ENCODE measurements around the gene NDP.

Gene NDP

GRCh38 chrX:43968359-43968781 is 4.8 kb downstream of the NDP start:
- no peak for TF ChIP-seq CTCF (IDR thresholded peaks at IDR 0.05; ENCODE audit: low read depth, low read length)
- TF ChIP-seq EZH2phosphoT487 (IDR thresholded peaks at IDR 0.05; ENCODE audit: low read depth) = no peak
- H3K4me1 ChIP-seq (ENCODE audit: low read length) = no peaks in the 10 kb centered on the region
- no peak overlapping the region for H3K9ac ChIP-seq (ENCODE audit: low read length)
- no peaks in the 10 kb centered on the region for H3K9me3 ChIP-seq (ENCODE audit: insufficient read depth, low read length)
- H3K4me3 ChIP-seq (ENCODE audit: low read length) = no peak overlapping the region
- no peak overlapping the region for H3K4me2 ChIP-seq (ENCODE audit: low read length)
- H3K79me2 ChIP-seq (ENCODE audit: low read length) = no peaks in the 10 kb centered on the region
- H3K27ac ChIP-seq (ENCODE audit: low read length) = no peak overlapping the region
- no peaks in the 10 kb centered on the region for H3K36me3 ChIP-seq (replicated peaks; ENCODE audit: low read depth, low read length)
- H4K20me1 ChIP-seq (ENCODE audit: insufficient read depth, low read length) = no peaks in the 10 kb centered on the region
- H2AFZ ChIP-seq (ENCODE audit: low read depth, low read length) = no peak overlapping the region
- no peaks in the 10 kb centered on the region for H3K27me3 ChIP-seq (ENCODE audit: low read depth, low read length)

- H3K4me2 ChIP-seq (ENCODE audit: low read length) = no peak overlapping the region
- no peaks in the 10 kb centered on the region for H3K9me3 ChIP-seq (ENCODE audit: insufficient read depth, low read length)
- H3K9ac ChIP-seq (ENCODE audit: low read length) = no peak overlapping the region
- H3K4me1 ChIP-seq (ENCODE audit: low read length) = no peaks in the 10 kb centered on the region
- H3K79me2 ChIP-seq (ENCODE audit: low read length) = no peaks in the 10 kb centered on the region
- TF ChIP-seq EZH2phosphoT487 (IDR thresholded peaks at IDR 0.05; ENCODE audit: low read depth) = no peak
- no peak for TF ChIP-seq CTCF (IDR thresholded peaks at IDR 0.05; ENCODE audit: low read depth, low read length)
- H4K20me1 ChIP-seq (ENCODE audit: insufficient read depth, low read length) = no peaks in the 10 kb centered on the region
- no peaks in the 10 kb centered on the region for H3K36me3 ChIP-seq (replicated peaks; ENCODE audit: low read depth, low read length)
- no peak overlapping the region for H3K27ac ChIP-seq (ENCODE audit: low read length)
- H2AFZ ChIP-seq (ENCODE audit: low read depth, low read length) = no peak overlapping the region
- H3K27me3 ChIP-seq (ENCODE audit: low read depth, low read length) = no peaks in the 10 kb centered on the region
- H3K4me3 ChIP-seq (ENCODE audit: low read length) = no peak overlapping the region
Observed at GRCh38 chrX:43964936-43965335, 8.3 kb downstream of the NDP start.

- H3K4me3 ChIP-seq (ENCODE audit: low read length) = no peak overlapping the region
- H2AFZ ChIP-seq (ENCODE audit: low read depth, low read length) = no peak overlapping the region
Observed at GRCh38 chrX:43963726-43964125, 9.5 kb downstream of the NDP start.

GRCh38 chrX:43962636-43963035 is 10.6 kb downstream of the NDP start:
- no peak overlapping the region for H3K27ac ChIP-seq (ENCODE audit: low read length)
- no peaks in the 10 kb centered on the region for H3K79me2 ChIP-seq (ENCODE audit: low read length)
- no peaks in the 10 kb centered on the region for H3K27me3 ChIP-seq (ENCODE audit: low read depth, low read length)
- H3K36me3 ChIP-seq (replicated peaks; ENCODE audit: low read depth, low read length) = no peaks in the 10 kb centered on the region
- no peaks in the 10 kb centered on the region for H3K9me3 ChIP-seq (ENCODE audit: insufficient read depth, low read length)
- TF ChIP-seq CTCF (IDR thresholded peaks at IDR 0.05; ENCODE audit: low read depth, low read length) = no peak
- no peak for TF ChIP-seq EZH2phosphoT487 (IDR thresholded peaks at IDR 0.05; ENCODE audit: low read depth)
- H3K4me2 ChIP-seq (ENCODE audit: low read length) = no peak overlapping the region
- H3K4me1 ChIP-seq (ENCODE audit: low read length) = peaks cover 3% of the 10 kb centered on the region; the same call in 1 of the 2 replicates
- H2AFZ ChIP-seq (ENCODE audit: low read depth, low read length) = no peak overlapping the region
- H3K9ac ChIP-seq (ENCODE audit: low read length) = no peak overlapping the region
- no peaks in the 10 kb centered on the region for H4K20me1 ChIP-seq (ENCODE audit: insufficient read depth, low read length)
- H3K4me3 ChIP-seq (ENCODE audit: low read length) = no peak overlapping the region

More at GRCh38 chrX:43963726-43964125, 9.5 kb downstream of the NDP start:
- no peaks in the 10 kb centered on the region for H3K27me3 ChIP-seq (ENCODE audit: low read depth, low read length)
- no peaks in the 10 kb centered on the region for H3K79me2 ChIP-seq (ENCODE audit: low read length)
- no peaks in the 10 kb centered on the region for H4K20me1 ChIP-seq (ENCODE audit: insufficient read depth, low read length)
- no peak overlapping the region for H3K9ac ChIP-seq (ENCODE audit: low read length)
- H3K27ac ChIP-seq (ENCODE audit: low read length) = no peak overlapping the region
- H3K36me3 ChIP-seq (replicated peaks; ENCODE audit: low read depth, low read length) = no peaks in the 10 kb centered on the region
- no peak overlapping the region for H3K4me2 ChIP-seq (ENCODE audit: low read length)
- H3K9me3 ChIP-seq (ENCODE audit: insufficient read depth, low read length) = no peaks in the 10 kb centered on the region
- no peaks in the 10 kb centered on the region for H3K4me1 ChIP-seq (ENCODE audit: low read length)
- TF ChIP-seq EZH2phosphoT487 (IDR thresholded peaks at IDR 0.05; ENCODE audit: low read depth) (no peak), CTCF (IDR thresholded peaks at IDR 0.05; ENCODE audit: low read depth, low read length) (no peak)

Measured in OCI-LY3 (cell line).